Peyer's patch (tissue), 4 donors: ENCODE data around the gene MIA.
"Not testable (repeated sequence)": the region's sequence is repeated elsewhere in the genome, so short reads cannot be mapped to it uniquely, and the experiment has no call there.

Source experiments
- POLR2A ChIP-seq, 2 donors: fragments of 450-650 bp; IDR thresholded peaks; one replicate each; pipeline ENCODE4 v1.5.1; 2017; ENCODE audit warnings: antibody characterized with exemption in 2 of 2, mild to moderate bottlenecking in 2 of 2, moderate library complexity in 2 of 2
- TF ChIP-seq, protein P1 (sequence below), 6 experiments: fragments of 450-650 bp in 4 of 6; fragments of 200-600 bp in 2 of 6; sonication (generic) in 1 of 6; IDR thresholded peaks; one replicate each; pipeline ENCODE4 v1.5.1; 2017 to 2019; ENCODE audit warnings: antibody characterized with exemption in 6 of 6, mild to moderate bottlenecking in 3 of 6, moderate library complexity in 1 of 6

DNA sequence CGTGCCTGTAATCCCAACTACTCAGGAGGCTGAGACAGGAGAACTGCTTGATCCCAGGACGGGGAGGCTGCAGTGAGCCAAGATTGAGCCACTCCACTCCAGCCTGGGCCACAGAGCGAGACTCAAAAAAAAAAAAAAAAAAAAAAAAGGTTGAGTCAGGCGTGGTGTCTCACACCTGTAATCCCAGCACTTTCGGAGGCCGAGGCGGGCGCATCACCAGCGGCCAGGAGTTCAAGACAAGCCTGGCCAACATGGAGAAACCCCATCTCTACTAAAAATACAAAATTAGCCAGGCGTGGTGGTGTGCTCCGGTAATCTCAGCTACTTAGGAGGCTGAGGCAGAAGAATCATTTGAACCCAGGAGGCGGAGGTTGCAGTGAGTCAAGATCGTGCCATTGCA, 8.9 kb upstream of the MIA start:
- TF ChIP-seq POLR2A (IDR thresholded peaks at IDR 0.05), result not testable (repeated sequence)
- TF ChIP-seq, protein P1, sequence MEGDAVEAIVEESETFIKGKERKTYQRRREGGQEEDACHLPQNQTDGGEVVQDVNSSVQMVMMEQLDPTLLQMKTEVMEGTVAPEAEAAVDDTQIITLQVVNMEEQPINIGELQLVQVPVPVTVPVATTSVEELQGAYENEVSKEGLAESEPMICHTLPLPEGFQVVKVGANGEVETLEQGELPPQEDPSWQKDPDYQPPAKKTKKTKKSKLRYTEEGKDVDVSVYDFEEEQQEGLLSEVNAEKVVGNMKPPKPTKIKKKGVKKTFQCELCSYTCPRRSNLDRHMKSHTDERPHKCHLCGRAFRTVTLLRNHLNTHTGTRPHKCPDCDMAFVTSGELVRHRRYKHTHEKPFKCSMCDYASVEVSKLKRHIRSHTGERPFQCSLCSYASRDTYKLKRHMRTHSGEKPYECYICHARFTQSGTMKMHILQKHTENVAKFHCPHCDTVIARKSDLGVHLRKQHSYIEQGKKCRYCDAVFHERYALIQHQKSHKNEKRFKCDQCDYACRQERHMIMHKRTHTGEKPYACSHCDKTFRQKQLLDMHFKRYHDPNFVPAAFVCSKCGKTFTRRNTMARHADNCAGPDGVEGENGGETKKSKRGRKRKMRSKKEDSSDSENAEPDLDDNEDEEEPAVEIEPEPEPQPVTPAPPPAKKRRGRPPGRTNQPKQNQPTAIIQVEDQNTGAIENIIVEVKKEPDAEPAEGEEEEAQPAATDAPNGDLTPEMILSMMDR (IDR thresholded peaks at IDR 0.05), result not testable (repeated sequence)
